Gastroesophageal sphincter (tissue), 4 donors: ENCODE results near the gene ARAP1. TPM values are rescaled to one million over a fixed set of nuclear protein-coding genes. Genes with fewer than 3 reads are reported as not detected.

ENCODE experiments used
- ATAC-seq: fragments of 150-250 bp; one replicate; pipeline ENCODE4 v1.9.1; 2016; ENCODE audit warnings: mild to moderate bottlenecking, moderate library complexity
- H3K27ac ChIP-seq, 4 donors: fragments of 200-600 bp; sonication (generic) in 3 of 4; 1 replicate in 3 of 4; 2 replicates in 1 of 4; pipeline ENCODE4 v1.5.1; 2016 to 2019
- H3K27me3 ChIP-seq: fragments of 200-600 bp; sonication (generic); one replicate; pipeline ENCODE4 v1.5.1; 2019
- H3K36me3 ChIP-seq, 2 donors: fragments of 200-600 bp; sonication (generic); one replicate each; pipeline ENCODE4 v1.5.1; 2019; ENCODE audit warnings: control low read depth in 1 of 2
- H3K4me1 ChIP-seq, 3 donors: fragments of 200-600 bp; sonication (generic); 1 replicate in 2 of 3; 2 replicates in 1 of 3; pipeline ENCODE4 v1.5.1; 2016 to 2019; ENCODE audit warnings: control low read depth in 2 of 3
- H3K4me3 ChIP-seq, 2 donors: fragments of 200-600 bp; sonication (generic); one replicate each; pipeline ENCODE4 v1.5.1; 2019; ENCODE audit warnings: mild to moderate bottlenecking in 1 of 2, moderate library complexity in 1 of 2
- H3K9me3 ChIP-seq, 3 donors: fragments of 200-600 bp; sonication (generic); one replicate each; pipeline ENCODE4 v1.5.1; 2017 to 2019; ENCODE audit warnings: control low read depth in 2 of 3
- CTCF ChIP-seq, 4 experiments: fragments of 200-600 bp in 2 of 4; fragments of 450-650 bp in 2 of 4; sonication (generic) in 1 of 4; IDR thresholded peaks; one replicate each; pipeline ENCODE4 v1.5.1; 2017 to 2019; ENCODE audit warnings: antibody characterized with exemption in 4 of 4, mild to moderate bottlenecking in 2 of 4, moderate library complexity in 2 of 4
- EP300 ChIP-seq: sonication (generic); formaldehyde crosslinking; IDR thresholded peaks from one replicate; pipeline ENCODE4 v1.6.1; 2017; ENCODE audit warnings: antibody characterized with exemption, mild to moderate bottlenecking
- POLR2A ChIP-seq, 2 donors: fragments of 450-650 bp; IDR thresholded peaks; one replicate each; pipeline ENCODE4 v1.6.1; 2017; ENCODE audit warnings: antibody characterized with exemption in 2 of 2, mild to moderate bottlenecking in 2 of 2, moderate library complexity in 1 of 2
- POLR2AphosphoS5 ChIP-seq: sonication (generic); formaldehyde crosslinking; IDR thresholded peaks from one replicate; pipeline ENCODE4 v1.6.1; 2017; ENCODE audit warnings: antibody characterized with exemption
- WGBS, 2 donors: methylation state at CpG; one replicate each; pipeline ENCODE4 v1.1.5; 2018; ENCODE audit warnings: low coverage in 1 of 2; 5-methylcytosine and 5-hydroxymethylcytosine counted together
- total RNA-seq, 4 donors: library from RNA; depleted of rRNA; stranded (reverse); fragments of >200 nt; gene quantifications; one replicate each; pipeline ENCODE4 v1.1.0, GENCODE V29; 2016

ARAP1 gene
- total RNA-seq, 4 donors from 2014 or later, result 72.4 to 125 (median 95.1) TPM

DNA sequence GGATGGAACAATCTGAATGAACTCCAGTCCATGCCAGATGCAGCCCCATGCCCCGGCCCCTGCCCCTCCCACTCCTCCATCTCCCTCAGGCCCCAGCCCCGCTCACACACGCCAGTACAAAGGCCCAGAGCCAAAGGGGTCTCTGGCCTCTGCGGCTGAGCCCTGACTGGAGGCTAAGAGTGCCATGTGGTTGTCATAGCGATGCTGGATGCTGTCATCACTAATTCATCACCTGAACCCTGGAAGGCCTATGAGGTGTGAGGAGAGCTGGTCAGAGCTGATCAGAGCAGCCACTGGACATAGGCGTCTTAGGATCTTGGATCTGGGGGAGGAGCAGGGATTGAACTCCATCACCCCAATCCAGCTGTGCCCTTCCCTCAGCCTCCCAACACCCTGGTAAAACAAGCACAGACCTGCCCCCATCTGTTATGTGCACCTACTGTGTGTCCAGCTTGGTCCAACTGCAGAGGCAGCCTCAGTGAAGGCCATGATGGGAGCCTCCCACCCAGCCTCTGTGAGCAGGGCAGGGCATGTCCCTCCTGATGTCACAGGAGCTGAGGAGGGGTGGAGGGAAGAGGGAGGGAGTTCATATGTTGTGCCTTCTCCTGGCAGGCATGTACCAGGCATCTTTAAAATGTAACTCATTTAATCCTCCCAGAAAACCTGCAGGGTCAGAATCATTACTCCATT, 94.7 kb downstream of the ARAP1 start:
- Histone ChIP-seq H3K27me3 (peaks cover 25% of the 10 kb centered on the region), H3K4me3 (no peak overlapping the region), H3K9me3 (no peaks in the 10 kb centered on the region), H3K36me3 (no peaks in the 10 kb centered on the region), H3K27ac (no peak overlapping the region), H3K4me1 (no peaks in the 10 kb centered on the region)
- no peak for ATAC-seq
- TF ChIP-seq POLR2A (IDR thresholded peaks at IDR 0.05) (no peak), EP300 (no peak), CTCF (IDR thresholded peaks at IDR 0.05) (no peak), POLR2AphosphoS5 (no peak)
- 100% methylated on average over 1 of the region's 6 CpGs; no CpG with 5 or more reads in 1 of the 2 donors for WGBS, 2 donors

- 67 to 68% methylated on average over 1 to 10 of the region's 11 CpGs for WGBS, 2 donors
- TF ChIP-seq POLR2A (IDR thresholded peaks at IDR 0.05) (no peak), CTCF (IDR thresholded peaks at IDR 0.05) (no peak), EP300 (no peak), POLR2AphosphoS5 (no peak)
- no peak for ATAC-seq
- Histone ChIP-seq H3K9me3 (no peaks in the 10 kb centered on the region), H3K4me3 (no peak overlapping the region), H3K4me1 (no peaks in the 10 kb centered on the region), H3K27me3 (peaks cover 25% of the 10 kb centered on the region), H3K27ac (no peak overlapping the region), H3K36me3 (no peaks in the 10 kb centered on the region)
Observed at GRCh38 chr11:72655896-72656464, 96.2 kb downstream of the ARAP1 start.

GRCh38 chr11:72655014-72655413, 97.2 kb downstream of the ARAP1 start:
- Histone ChIP-seq H3K36me3 (no peaks in the 10 kb centered on the region), H3K4me3 (no peak overlapping the region), H3K27me3 (peaks cover 25% of the 10 kb centered on the region), H3K27ac (no peak overlapping the region), H3K9me3 (no peaks in the 10 kb centered on the region), H3K4me1 (no peaks in the 10 kb centered on the region)
- TF ChIP-seq POLR2AphosphoS5 (no peak), CTCF (IDR thresholded peaks at IDR 0.05) (no peak), EP300 (no peak), POLR2A (IDR thresholded peaks at IDR 0.05) (no peak)
- ATAC-seq, result no peak
- WGBS, 2 donors, result 83% methylated on average over 1 of the region's 8 CpGs; no CpG with 5 or more reads in 1 of the 2 donors

GRCh38 chr11:72653649-72654048, 98.6 kb downstream of the ARAP1 start:
- H3K27me3 ChIP-seq, result peaks cover 18% of the 10 kb centered on the region
- TF ChIP-seq POLR2AphosphoS5 (no peak), CTCF (IDR thresholded peaks at IDR 0.05) (no peak), POLR2A (IDR thresholded peaks at IDR 0.05) (no peak), EP300 (no peak)
- 65% methylated on average over 2 of the region's 3 CpGs; no CpG with 5 or more reads in 1 of the 2 donors for WGBS, 2 donors
- ATAC-seq, result no peak
- no peaks in the 10 kb centered on the region for H3K9me3 ChIP-seq
- no peak overlapping the region for H3K4me3 ChIP-seq
- no peaks in the 10 kb centered on the region for H3K36me3 ChIP-seq
- no peak overlapping the region for H3K27ac ChIP-seq
- H3K4me1 ChIP-seq, result no peaks in the 10 kb centered on the region
